ENCODE results near the gene CIITA. TPM values are rescaled to one million over a fixed set of nuclear protein-coding genes. Genes with fewer than 3 reads are reported as not detected.

The CIITA gene
- total RNA-seq, 1 experiment from 2014 or later, result 1.1 TPM

DNA sequence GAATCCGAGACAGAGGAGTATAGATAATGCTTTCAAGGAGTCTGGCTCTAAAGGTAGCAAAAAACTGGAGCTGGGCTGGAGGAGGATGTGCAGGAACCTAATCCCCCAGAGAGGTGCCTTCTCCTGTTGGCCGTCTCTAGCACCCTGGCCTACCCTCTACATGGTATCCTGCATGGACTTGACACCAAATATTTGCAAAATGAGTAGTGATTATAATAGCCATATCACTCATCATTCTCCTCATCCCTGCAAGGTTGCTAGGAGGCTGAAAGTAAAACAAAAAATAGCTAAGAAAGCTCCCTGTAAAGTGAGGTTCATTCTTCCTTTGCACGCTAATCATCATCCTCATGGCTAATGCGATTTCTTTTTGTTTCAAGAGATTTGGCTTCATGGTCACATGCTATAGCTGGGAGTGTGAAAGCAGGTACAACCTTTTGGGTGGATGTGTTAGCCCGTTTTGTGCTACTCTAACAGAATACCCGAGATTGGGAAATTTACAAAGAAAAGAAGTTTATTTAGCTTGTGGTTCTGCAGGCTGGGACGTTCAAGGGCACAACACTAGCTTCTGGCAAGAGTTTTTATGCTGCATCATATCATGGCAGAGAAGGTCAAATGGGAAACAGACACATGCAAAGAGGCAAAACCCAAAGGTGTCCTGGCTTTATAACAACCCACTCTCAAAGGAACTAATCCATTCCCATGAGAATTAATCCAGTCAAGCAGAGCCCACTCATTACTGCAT is 27.1 kb upstream of the CIITA start:
- DNase-seq (ENCODE audit: low read depth), result peak; percentile 47

DNA sequence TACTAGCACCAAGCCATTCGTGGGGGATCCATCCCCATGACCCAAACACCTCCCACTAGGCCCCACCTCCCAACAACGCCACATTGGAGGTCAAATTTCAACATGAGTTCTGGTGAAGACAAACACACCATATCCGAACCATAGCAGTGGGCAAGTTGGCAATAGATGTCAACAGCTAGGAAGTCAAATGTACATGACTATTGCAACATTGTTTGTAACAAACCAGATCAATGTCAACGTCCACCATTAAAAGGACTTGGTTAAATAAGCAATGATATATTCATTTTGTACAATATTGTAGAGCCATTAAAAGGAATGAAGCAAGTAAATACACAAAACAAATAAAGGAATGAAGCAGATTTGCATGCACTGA is 26.5 kb upstream of the CIITA start:
- DNase-seq (ENCODE audit: low read depth), result no peak

DNA sequence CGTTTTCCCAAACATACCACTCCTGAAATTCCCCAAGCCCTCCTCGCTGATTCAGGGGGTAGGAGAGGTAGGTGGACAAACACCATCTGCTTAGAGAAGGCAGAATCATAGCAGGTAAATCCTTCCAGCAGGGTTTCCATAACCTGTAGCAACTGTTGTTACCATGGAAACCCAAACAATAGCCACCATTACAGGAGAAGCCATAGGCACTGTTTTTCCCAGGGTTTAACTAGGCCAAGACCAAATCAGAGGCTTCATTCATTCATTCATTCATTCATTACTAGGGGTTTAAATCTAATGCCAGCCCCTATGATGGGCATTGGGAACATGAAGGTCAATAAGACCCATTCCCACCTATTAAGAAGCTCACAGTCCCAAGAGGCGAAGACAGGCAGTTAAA is 25.5 kb upstream of the CIITA start:
- DNase-seq (ENCODE audit: low read depth), result no peak

DNA sequence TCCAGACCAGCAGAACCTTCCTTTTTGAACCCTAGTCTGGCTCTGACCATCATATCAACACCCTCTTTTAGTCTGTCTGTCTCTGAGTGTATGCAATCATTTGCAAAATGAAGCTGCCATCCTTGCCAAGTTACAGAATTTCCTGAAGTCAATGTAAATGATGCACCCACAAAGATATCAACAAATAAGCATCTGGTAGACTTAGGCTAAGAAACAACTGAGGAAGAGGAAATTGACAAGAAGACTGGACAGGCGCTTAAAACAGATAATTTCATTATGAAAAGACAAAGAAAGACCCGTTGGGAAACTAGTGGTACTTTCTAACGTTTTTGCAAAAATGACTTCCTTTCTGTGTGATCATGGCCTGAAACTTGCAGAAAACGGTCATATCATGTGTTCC is 24.7 kb upstream of the CIITA start:
- no peak for DNase-seq (ENCODE audit: low read depth)

GRCh38 chr16:10852948-10853347 is 24.1 kb upstream of the CIITA start:
- no peak for DNase-seq (ENCODE audit: low read depth)

GRCh38 chr16:10856042-10856441 is 21.0 kb upstream of the CIITA start:
- DNase-seq (ENCODE audit: low read depth), result no peak

DNA sequence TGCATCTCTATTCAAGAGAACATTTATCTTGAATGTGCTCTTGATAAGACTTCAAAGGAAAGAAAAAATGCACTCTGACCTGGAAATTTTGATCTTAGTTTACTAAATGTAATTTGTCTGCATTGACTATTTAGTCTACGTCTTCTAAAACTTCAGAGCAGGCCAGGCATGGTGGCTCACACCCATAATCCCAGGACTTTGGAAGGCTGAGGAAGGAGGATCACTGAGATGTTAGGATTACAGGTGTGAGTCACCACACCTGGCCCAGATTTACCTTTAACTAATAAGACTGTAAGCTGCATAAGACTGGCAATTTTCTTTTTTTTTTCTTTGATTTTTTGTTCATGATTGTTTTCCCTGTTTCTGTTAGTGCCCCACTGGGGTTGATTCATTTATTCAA is 18.8 kb upstream of the CIITA start:
- DNase-seq (ENCODE audit: low read depth), result no peak

DNA sequence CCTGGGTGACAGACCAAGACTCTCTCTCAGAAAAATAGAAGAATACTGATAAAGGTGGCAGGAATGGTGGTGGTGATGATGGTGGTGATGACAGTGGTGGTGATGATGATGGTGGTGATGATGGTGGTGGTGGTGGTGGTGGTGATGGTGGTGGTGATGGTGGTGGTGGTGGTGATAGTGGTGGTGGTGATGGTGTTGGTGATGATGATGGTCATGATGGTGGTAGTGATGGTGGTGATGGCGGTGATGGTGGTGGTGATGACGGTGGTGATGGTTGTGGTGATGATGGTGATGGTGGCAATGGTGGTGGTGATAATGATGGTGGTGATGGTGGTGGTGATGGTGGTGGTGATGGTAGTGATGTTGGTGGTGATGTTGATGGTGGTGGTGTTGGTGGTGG is 18.0 kb upstream of the CIITA start:
- no peak for DNase-seq (ENCODE audit: low read depth)

- no peak for DNase-seq (ENCODE audit: low read depth)
Measured at GRCh38 chr16:10859658-10860057, 17.3 kb upstream of the CIITA start.

GRCh38 chr16:10862438-10862837 is 14.6 kb upstream of the CIITA start:
- peak; percentile 94 for DNase-seq (ENCODE audit: low read depth)

GRCh38 chr16:10865991-10866966 is 10.7 kb upstream of the CIITA start:
- DNase-seq (ENCODE audit: low read depth), result no peak

- no peak for DNase-seq (ENCODE audit: low read depth)
Measured at GRCh38 chr16:10867199-10867598, 9.8 kb upstream of the CIITA start.

DNA sequence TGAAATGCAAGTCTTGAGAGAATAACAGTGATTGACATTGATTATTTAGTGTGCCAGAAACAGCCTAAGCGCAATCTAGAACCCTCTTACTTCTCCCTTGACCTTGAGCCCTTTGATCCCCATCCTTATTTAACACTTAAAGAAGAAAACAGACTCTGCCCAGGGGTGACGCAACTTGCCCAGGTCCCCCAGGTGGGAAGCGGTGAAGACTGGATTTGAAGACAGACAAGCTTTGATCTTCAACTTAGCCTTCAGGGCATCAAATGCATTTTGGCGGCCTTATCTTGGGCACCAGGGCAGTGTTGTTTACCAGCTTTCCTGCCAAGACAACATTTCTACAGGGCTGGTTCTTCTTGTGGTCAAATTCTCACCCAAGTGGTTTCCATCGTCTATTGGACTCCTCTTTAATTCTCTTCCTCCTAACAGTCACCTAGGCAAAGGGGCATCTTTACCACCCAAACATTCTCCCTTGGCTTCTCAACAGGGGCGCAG is 8.9 kb upstream of the CIITA start:
- no peak for DNase-seq (ENCODE audit: low read depth)

DNA sequence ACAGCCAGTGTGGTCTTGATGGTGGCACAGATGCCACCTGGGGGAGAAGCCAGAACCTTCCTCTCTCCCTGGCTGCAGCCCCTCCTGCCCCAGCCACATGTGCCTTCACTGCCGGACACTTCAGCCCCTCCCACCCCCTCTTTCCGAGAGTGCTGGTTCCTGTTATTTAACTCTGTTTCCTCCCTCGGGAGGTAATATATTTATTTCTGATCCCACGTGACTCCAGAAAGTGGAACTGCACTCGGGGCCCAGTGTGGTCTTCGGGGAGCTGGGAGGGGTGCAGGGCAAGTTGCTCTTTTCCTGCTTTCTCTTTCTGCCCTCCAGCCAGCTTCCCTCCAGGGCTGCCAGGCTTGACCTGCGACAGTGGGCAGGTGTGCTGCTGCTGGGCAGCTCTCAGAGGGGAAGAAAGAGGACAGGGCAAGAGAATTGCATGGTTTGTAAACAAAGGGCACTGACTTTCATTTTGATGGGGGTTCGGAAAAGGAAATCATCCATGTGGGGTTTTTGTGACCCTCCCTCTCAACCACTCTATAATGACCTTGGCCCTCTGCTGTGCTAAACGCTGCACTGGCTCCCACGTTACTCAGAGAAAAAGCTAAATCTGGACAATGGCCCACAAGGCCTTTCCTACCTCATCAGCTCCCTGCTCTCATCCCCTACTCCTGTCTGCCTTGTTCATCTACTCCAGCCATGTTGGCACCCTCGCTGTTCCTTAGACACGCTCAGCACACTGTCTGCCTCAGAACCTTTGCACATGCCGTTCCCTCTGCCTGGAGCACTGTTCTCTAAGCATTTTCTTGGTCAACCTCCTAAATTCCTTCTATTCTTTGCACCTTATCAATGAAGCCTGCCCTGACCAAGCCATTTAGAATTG is 8.2 kb upstream of the CIITA start:
- no peak for DNase-seq (ENCODE audit: low read depth)

DNA sequence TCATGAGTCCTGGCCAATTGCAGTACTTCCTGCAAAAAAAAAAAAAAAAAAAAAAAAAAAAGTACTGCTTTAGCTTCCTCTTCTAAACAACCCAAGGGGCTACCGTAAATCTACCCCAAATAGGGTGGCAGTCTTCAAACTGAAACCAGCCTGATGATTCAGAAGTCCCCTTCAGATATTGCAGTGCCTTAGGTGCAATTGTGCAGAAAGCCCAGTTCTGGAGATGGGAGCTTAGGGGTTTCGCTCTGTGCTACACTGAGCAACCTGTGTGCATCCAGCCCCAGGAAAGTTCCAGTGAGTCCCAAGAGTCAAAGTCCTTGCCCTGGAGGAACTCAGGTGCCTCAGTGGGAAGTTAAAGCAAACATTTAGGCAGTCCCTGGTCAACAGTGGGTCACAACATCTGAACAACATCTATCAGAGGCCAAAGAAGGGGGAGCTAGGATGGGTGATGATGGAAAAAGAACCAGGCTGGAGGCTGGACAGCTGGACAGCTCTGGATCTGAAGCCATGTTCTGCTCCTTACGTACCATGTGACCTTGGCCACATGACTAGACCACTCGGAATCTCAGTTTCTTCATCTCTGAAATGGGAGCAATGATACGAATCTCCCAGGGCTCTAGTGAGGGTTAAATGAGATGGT is 6.7 kb upstream of the CIITA start:
- peak; percentile 27 for DNase-seq (ENCODE audit: low read depth)

DNA sequence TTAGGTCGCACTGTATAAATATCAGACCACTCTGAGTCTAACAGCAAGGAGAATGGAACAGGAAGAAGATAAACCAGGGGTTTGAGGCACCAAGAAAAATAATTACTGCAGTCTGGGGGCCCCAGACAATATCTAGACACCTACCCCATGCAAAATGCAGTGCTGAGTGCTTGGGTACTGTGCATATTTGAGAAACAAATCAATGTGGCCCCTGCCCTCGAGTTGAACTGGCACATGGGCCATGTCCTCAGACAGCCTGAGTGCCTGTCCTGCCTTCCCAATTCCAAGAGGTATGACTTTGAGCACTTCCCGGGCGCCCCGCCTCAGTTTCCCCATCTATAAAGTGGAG is 6.2 kb upstream of the CIITA start:
- DNase-seq (ENCODE audit: low read depth), result no peak

- peak; percentile 96 for DNase-seq (ENCODE audit: low read depth)
Measured at GRCh38 chr16:10871157-10871991, 5.6 kb upstream of the CIITA start.

DNA sequence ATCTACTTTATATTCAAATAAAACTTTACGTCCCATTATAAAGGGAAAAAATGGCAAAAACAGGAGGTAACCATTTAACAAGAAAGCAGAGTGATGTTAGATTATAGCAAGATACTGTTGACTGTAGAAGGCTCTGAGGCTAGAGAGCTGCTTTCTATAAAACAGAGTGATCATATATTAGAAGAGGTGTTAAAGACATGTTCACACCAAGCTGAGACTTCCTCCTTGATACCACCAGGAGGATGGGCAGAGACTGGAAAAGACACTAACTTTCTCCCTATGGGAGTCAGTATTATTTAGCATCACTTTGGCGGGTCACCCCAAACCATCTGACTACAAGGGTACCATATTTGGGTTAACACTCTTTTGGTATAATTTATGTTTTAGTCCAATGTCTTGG is 687 bp upstream of the CIITA start:
- no peak for DNase-seq (ENCODE audit: low read depth)

- DNase-seq (ENCODE audit: low read depth), result no peak
Measured at GRCh38 chr16:10877472-10877946, 507 bp downstream of the CIITA start.

GRCh38 chr16:10878328-10878643 is 1.3 kb downstream of the CIITA start:
- DNase-seq (ENCODE audit: low read depth), result no peak
